ENCODE measurements around the gene GPR151.

Gene GPR151

GRCh38 chr5:146475906-146476305 lies 40.1 kb downstream of the GPR151 start:
- no peak for TF ChIP-seq EZH2phosphoT487 (IDR thresholded peaks at IDR 0.05; ENCODE audit: borderline replicate concordance, low read length)
- TF ChIP-seq CTCF (IDR thresholded peaks at IDR 0.05; ENCODE audit: low read depth, low read length, poor library complexity, severe bottlenecking): no peak
- peaks cover 4% of the 10 kb centered on the region; the same call in 1 of the 2 replicates for H4K20me1 ChIP-seq (ENCODE audit: control insufficient read depth, insufficient read depth, low read depth, low read length)
- H3K4me3 ChIP-seq (ENCODE audit: low read length): no peak overlapping the region
- H3K79me2 ChIP-seq (ENCODE audit: control insufficient read depth, low read length): peaks cover 32% of the 10 kb centered on the region
- no peaks in the 10 kb centered on the region for H3K9me3 ChIP-seq (ENCODE audit: control insufficient read depth, insufficient read depth, low read length)
- no peaks in the 10 kb centered on the region for H3F3A ChIP-seq (ENCODE audit: control insufficient read depth, insufficient read depth)
- no peak overlapping the region for H3K4me2 ChIP-seq (ENCODE audit: low read length)
- H3K27me3 ChIP-seq (ENCODE audit: control insufficient read depth, low read length): no peaks in the 10 kb centered on the region
- no peaks in the 10 kb centered on the region for H3K9me2 ChIP-seq (replicated peaks; ENCODE audit: control insufficient read depth, low read length)
- peaks cover 15% of the 10 kb centered on the region for H3K4me1 ChIP-seq (ENCODE audit: control insufficient read depth, low read length)
- H3K27ac ChIP-seq (ENCODE audit: low read depth, low read length): no peak overlapping the region
- peaks cover 92% of the 10 kb centered on the region for H3K36me3 ChIP-seq (ENCODE audit: control insufficient read depth, low read length)

GRCh38 chr5:146475190-146475780 lies 40.7 kb downstream of the GPR151 start:
- TF ChIP-seq CTCF (IDR thresholded peaks at IDR 0.05; ENCODE audit: low read depth, low read length, poor library complexity, severe bottlenecking): peak; percentile 33
- TF ChIP-seq EZH2phosphoT487 (IDR thresholded peaks at IDR 0.05; ENCODE audit: borderline replicate concordance, low read length): no peak
- Histone ChIP-seq H3K9me3 (ENCODE audit: control insufficient read depth, insufficient read depth, low read length) (no peaks in the 10 kb centered on the region), H3F3A (ENCODE audit: control insufficient read depth, insufficient read depth) (no peaks in the 10 kb centered on the region), H3K4me2 (ENCODE audit: low read length) (no peak overlapping the region), H4K20me1 (ENCODE audit: control insufficient read depth, insufficient read depth, low read depth, low read length) (peaks cover 4% of the 10 kb centered on the region; the same call in 1 of the 2 replicates), H3K4me3 (ENCODE audit: low read length) (no peak overlapping the region), H3K79me2 (ENCODE audit: control insufficient read depth, low read length) (peaks cover 33% of the 10 kb centered on the region), H3K27me3 (ENCODE audit: control insufficient read depth, low read length) (no peaks in the 10 kb centered on the region), H3K36me3 (ENCODE audit: control insufficient read depth, low read length) (peaks cover 92% of the 10 kb centered on the region), H3K27ac (ENCODE audit: low read depth, low read length) (no peak overlapping the region), H3K9me2 (replicated peaks; ENCODE audit: control insufficient read depth, low read length) (no peaks in the 10 kb centered on the region), H3K4me1 (ENCODE audit: control insufficient read depth, low read length) (peaks cover 15% of the 10 kb centered on the region)

GRCh38 chr5:146474065-146474464 lies 41.9 kb downstream of the GPR151 start:
- Histone ChIP-seq H3K36me3 (ENCODE audit: control insufficient read depth, low read length) (peaks cover 92% of the 10 kb centered on the region), H3K27me3 (ENCODE audit: control insufficient read depth, low read length) (no peaks in the 10 kb centered on the region), H4K20me1 (ENCODE audit: control insufficient read depth, insufficient read depth, low read depth, low read length) (peaks cover 4% of the 10 kb centered on the region; the same call in 1 of the 2 replicates), H3K9me2 (replicated peaks; ENCODE audit: control insufficient read depth, low read length) (no peaks in the 10 kb centered on the region), H3K4me1 (ENCODE audit: control insufficient read depth, low read length) (peaks cover 15% of the 10 kb centered on the region), H3K4me3 (ENCODE audit: low read length) (no peak overlapping the region), H3K9me3 (ENCODE audit: control insufficient read depth, insufficient read depth, low read length) (no peaks in the 10 kb centered on the region), H3K27ac (ENCODE audit: low read depth, low read length) (no peak overlapping the region), H3K4me2 (ENCODE audit: low read length) (no peak overlapping the region), H3F3A (ENCODE audit: control insufficient read depth, insufficient read depth) (no peaks in the 10 kb centered on the region), H3K79me2 (ENCODE audit: control insufficient read depth, low read length) (peaks cover 33% of the 10 kb centered on the region)
- TF ChIP-seq EZH2phosphoT487 (IDR thresholded peaks at IDR 0.05; ENCODE audit: borderline replicate concordance, low read length) (no peak), CTCF (IDR thresholded peaks at IDR 0.05; ENCODE audit: low read depth, low read length, poor library complexity, severe bottlenecking) (no peak)

All from DOHH2 (cell line).